Measurements from ENCODE around the gene GALNT9. TPM values are rescaled to one million over a fixed set of nuclear protein-coding genes. Genes with fewer than 3 reads are reported as not detected.

Gene GALNT9
- total RNA-seq, 4 donors from 2014 or later: 1.6 TPM; not detected in 3

DNA sequence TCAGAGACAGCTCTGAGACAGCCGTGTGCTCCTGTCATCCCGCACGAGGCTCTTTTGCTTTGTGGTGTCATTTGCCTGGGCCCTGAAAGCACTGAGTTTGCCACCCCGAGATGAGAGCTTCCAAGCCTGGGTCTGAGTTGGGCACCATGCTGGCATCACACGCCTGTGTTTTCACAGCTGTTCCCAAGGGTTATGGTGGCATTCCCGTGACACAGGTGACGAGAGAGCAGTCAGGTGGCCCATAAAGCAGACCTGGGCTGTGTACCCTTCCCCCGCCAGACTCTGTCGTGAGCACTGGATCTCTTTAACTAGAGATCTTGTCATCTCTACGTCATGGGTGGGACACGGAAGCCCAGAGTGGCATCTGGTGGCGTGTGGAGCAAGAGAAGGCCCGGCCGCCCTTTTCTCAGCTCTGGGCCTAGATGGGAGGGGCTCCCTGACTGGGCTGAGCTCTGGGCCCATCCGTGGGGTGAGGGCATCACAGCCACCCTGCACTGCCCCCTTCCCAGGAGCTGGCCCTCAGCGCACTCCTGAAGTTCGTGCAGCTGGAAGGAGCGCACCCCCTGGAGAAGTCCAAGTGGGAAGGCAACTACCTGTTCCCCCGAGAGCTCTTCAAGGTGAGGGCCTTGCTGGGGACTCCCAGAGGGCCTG is 182.5 kb downstream of the GALNT9 start:
- peaks cover 0 to 56% (median 7%) of the 10 kb centered on the region in 3 donors for H3K36me3 ChIP-seq
- H3K4me1 ChIP-seq: peaks cover 0 to 38% (median 17%) of the 10 kb centered on the region in 4 donors
- H3K9me3 ChIP-seq: no peaks in the 10 kb centered on the region
- DNase-seq (ENCODE audit: low spot score in 2 of 2): peak in 1 of 2 donors; percentile 5
- 86 to 91% methylated on average over 19 of the region's 19 CpGs for WGBS, 2 donors
- H3K4me3 ChIP-seq: no peak overlapping the region
- no peak overlapping the region for H3K27ac ChIP-seq
- no peaks in the 10 kb centered on the region for H3K27me3 ChIP-seq
- TF ChIP-seq, protein P1, sequence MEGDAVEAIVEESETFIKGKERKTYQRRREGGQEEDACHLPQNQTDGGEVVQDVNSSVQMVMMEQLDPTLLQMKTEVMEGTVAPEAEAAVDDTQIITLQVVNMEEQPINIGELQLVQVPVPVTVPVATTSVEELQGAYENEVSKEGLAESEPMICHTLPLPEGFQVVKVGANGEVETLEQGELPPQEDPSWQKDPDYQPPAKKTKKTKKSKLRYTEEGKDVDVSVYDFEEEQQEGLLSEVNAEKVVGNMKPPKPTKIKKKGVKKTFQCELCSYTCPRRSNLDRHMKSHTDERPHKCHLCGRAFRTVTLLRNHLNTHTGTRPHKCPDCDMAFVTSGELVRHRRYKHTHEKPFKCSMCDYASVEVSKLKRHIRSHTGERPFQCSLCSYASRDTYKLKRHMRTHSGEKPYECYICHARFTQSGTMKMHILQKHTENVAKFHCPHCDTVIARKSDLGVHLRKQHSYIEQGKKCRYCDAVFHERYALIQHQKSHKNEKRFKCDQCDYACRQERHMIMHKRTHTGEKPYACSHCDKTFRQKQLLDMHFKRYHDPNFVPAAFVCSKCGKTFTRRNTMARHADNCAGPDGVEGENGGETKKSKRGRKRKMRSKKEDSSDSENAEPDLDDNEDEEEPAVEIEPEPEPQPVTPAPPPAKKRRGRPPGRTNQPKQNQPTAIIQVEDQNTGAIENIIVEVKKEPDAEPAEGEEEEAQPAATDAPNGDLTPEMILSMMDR (IDR thresholded peaks at IDR 0.05): no peak
- TF ChIP-seq POLR2A (IDR thresholded peaks at IDR 0.05) (no peak), EP300 (IDR thresholded peaks at IDR 0.05) (no peak)

Small RNAs within 50 kb of the gene (small RNA-seq; reads per million reads assigned to genes)
- not detected for gene AC138466.3

Other genes with a start within 250 kb of the GALNT9 start
- gene DDX51, start 185.3 kb downstream of the GALNT9 start, total RNA-seq: 10 to 100 TPM; 15.5 to 43.8 (median 28.7) TPM
- gene NOC4L, start 185.1 kb downstream of the GALNT9 start, total RNA-seq: 10 to 100 TPM in 3 of 4 donors, 1 to 10 TPM in 1; 8.2 to 24.9 (median 17.0) TPM
- 10 to 100 TPM; 13.8 to 31.5 (median 16.1) TPM for gene FBRSL1, start 160.6 kb upstream of the GALNT9 start, total RNA-seq

All from tibial nerve (tissue), 4 donors.